HG03196 (cell line): ENCODE data around the gene C8G.

Experiments
- ATAC-seq: cut with Tn5 transposase; IDR thresholded peaks from one replicate; pipeline ENCODE4 v1.9.1; 2021; ENCODE audit not compliant: unreplicated experiment

The C8G gene

GRCh38 chr9:136920069-136920468 is 25.0 kb upstream of the C8G start:
- no peak for ATAC-seq

DNA sequence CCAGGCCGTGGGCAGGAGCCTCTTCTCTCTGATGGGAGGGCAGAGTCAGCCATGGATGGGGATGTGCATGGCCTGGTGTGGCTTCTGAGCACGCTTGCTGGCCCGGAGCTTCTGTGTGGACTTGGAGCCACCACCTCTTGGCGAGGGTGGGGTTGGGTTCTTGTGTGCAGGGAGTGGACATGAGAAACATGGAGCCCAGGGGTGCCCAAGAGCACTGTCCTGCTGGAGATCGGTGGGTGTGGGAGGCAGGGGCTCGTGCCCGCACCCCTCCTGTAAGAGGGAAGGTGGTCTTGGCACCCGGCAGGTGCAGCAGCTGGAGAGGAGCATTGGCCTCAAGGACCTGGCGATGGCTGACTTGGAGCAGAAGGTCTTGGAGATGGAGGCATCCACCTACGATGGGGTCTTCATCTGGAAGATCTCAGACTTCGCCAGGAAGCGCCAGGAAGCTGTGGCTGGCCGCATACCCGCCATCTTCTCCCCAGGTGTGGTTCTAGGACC is 24.3 kb upstream of the C8G start:
- no peak for ATAC-seq

- ATAC-seq: no peak
Measured at GRCh38 chr9:136921307-136921706, 23.7 kb upstream of the C8G start.

GRCh38 chr9:136921718-136922117 is 23.3 kb upstream of the C8G start:
- ATAC-seq: no peak

DNA sequence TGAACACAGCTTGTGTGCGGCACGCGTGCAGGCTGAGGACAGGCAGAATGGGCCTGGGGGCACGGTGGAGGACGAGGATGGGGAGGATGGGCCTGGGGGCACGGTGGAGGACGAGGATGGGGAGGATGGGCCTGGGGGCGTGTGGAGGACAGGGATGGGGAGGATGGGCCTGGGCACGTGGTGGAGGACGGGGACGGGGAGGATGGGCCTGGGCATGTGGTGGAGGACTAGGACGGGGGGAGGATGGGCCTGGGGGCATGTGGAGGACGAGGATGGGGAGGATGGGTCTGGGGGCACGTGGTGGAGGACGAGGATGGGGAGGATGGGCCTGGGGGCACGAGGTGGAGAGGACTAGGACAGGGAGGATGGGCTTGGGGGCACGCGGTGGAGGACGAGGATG is 22.5 kb upstream of the C8G start:
- no peak for ATAC-seq

DNA sequence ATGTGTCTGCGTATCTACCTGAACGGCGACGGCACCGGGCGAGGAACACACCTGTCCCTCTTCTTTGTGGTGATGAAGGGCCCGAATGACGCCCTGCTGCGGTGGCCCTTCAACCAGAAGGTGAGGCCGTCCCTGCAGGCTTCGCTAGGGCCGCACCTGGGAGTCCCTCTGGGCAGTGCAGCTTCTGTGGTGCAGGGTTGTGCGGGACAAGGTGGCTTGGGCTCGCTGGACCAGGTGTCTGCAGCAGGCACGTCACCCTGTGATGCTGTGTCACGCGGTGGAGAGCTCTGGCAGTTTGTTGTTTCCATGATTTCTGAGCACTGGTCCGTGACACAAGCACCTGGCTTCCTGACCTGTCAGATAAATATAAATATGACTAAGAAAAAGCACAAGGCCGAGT is 21.2 kb upstream of the C8G start:
- no peak for ATAC-seq

DNA sequence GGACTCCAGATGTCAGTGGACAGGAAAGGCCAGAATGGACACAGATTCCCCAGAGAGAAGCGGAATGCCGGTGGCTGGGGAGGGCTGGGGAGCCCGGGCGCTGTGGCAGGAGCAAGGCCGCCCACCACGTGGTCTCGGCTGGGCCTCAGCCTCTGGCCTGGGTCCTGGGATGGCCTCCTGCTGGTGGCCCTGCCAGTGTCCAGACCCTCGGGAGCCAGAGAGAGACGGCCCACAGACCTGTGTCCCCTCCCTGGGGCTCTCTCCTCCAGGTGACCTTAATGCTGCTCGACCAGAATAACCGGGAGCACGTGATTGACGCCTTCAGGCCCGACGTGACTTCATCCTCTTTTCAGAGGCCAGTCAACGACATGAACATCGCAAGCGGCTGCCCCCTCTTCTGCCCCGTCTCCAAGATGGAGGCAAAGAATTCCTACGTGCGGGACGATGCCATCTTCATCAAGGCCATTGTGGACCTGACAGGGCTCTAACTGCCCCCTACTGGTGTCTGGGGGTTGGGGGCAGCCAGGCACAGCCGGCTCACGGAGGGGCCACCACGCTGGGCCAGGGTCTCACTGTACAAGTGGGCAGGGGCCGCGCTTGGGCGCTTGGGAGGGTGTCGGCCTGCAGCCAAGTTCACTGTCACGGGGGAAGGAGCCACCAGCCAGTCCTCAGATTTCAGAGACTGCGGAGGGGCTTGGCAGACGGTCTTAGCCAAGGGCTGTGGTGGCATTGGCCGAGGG is 19.5 kb upstream of the C8G start:
- ATAC-seq: no peak

- ATAC-seq: no peak
Measured at GRCh38 chr9:136926154-136926704, 18.8 kb upstream of the C8G start.

DNA sequence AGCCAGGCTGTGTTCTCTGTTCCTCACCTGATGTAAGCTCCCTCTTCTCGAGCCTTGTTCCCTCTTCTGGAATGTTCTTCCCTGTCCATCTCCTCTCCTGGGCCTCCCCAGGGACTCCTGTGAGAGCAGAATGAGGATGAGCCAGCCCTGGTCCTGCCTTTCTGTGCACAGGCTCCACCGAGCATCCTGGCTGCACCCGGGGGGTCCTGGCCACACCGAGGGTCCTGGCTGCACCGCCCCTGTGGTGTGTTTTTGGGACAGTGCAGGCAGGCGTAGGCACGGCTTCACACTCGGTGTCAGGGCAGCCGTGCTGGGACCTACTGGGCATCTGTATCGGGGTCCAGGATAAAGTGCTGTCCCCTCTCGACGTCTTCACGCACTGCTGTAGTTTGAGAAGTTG is 18.3 kb upstream of the C8G start:
- ATAC-seq: no peak

GRCh38 chr9:136927343-136928271 is 17.4 kb upstream of the C8G start:
- no peak for ATAC-seq

DNA sequence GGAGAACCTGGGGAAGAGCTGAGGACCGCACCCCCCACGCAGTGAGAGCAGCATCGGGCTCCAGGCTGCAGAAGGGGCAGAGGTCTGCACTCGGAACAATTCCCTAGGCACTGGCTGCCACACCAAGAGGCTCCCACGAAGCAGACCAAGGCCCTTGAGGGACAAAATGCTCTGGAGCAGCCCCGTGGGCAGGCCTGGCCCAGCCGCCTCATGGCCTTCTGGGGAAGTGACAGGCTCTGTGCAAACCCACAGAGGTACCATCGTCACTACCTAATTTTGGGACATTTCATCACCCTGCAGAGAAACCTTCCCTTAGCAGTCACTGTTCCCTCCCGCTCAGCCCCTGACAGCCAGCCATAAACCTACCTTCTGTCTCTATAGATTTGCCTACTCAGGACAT is 16.5 kb upstream of the C8G start:
- ATAC-seq: no peak

GRCh38 chr9:136930014-136930413 is 15.0 kb upstream of the C8G start:
- ATAC-seq: no peak

DNA sequence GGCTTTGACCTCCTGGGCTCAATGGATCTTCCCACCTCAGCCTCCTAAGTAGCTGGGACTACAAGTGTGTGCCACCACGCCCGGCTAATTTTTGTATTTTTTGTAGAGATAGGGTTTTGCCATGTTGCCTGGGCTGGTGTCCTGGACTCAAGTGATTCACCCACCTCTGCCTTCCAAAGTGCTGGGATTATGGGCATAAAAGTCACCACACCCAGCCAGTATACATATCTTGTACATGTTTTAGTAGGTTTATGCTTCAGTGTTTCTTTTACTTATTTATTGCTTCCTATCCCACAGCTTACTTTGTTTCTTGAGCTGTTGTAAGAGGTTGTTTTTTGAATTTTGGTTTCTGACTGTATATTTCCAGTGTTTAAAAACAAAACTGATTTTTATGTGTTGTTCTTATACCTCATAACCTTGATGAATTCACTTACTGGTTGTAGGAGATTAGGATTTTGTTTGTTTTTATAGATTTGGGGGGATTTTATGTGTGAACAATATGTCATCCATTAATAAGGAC is 13.4 kb upstream of the C8G start:
- no peak for ATAC-seq

DNA sequence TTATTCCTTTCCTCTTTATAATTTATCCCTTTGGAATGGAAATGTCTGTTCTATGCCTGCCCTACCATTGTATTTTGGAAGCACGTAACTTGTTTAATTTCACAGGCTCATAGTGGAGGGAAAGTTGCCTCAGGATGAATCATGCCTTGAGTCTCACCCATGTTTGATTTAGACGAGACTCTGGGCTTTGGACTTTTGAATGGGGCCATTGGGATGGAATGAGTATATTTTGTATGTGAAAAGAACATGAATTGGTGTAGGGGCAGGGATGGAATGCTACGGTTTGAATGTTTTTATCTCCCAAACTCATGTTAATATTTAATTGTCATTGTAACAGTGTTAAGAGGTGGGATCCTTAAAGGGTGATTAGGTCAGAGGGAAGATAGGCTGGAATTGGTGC is 10.8 kb upstream of the C8G start:
- no peak for ATAC-seq

DNA sequence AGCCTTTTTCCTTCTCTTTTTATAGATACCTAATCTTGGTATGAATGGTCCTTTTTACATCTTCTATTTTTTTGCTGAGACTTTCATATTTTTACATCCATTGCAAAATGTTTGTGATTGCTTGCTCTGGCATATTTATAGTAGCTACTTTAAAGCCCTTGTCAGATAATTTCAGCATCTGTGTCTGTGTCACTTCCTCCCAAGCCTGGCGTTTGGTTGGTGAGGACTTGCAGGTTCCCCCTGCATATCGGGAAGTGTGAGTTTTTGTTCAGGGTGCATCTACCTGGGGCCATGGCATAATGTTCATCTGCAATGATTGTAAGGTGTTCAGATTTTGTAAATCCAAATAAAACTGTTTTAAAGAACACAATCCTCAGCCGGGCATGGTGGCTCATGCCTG is 9.4 kb upstream of the C8G start:
- ATAC-seq: no peak

DNA sequence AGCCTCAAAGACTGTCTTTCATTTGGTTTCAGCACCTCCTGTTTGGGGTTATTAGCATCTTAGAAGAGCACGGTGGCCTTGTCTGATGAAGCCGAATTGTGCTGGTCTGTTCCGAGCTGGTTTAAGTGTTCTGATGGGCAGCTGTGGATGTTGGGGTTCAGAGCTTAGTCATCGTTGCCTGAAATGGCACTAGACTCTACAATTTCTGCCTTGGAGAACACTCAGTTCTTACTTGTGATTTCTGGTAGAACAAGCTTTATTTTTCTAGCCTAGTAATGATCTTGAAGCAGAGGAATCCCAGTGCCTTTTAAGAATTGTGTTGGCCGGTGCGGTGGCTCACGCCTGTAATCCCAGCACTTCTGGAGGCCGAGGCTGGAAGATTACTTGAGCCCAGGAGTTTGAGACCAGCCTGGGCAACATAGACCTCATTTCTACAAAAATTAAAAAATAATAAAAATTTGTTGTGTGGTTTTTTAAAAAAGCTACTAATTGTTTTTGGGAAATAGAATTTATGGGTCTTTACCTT is 8.3 kb upstream of the C8G start:
- ATAC-seq: no peak

DNA sequence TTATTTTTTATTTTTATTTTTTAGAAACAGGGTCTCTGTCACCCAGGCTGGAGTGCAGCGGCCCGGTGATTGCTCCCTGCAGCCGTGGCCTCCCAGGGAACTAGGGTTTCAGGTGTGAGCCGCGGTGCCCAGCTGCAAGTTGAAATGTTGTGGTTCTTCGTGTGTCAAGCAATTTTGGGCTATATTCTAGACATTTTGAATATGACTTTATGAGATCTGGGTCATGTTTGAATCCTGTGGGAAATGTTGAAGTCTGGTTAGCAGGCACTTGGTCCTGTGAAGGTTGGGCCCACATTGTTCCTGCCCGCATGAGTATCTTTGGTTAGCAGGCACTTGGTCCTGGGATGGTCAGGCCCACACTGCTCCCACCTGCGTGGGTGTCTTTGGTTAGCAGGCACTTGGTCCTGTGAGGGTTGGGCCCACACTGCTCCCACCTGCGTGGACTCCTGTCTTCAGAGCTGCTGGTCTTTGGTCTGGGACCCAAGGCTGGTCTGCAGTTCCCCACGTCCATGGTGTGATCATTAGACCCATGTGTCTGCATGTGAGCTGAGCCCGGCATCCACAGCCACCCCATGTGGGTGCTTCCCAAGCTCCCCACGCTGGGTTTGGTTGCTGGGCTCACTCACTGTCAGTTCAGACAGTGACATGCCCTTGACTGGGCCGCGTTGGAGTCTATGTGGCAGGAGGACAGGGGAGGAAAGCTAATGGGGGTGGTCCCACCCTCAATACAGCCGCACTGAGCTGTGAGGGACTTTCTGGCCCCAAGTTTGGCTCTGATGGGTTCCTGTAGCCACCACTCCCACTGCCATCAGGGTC is 7.6 kb upstream of the C8G start:
- no peak for ATAC-seq

- no peak for ATAC-seq
Measured at GRCh38 chr9:136939431-136939995, 5.5 kb upstream of the C8G start.

DNA sequence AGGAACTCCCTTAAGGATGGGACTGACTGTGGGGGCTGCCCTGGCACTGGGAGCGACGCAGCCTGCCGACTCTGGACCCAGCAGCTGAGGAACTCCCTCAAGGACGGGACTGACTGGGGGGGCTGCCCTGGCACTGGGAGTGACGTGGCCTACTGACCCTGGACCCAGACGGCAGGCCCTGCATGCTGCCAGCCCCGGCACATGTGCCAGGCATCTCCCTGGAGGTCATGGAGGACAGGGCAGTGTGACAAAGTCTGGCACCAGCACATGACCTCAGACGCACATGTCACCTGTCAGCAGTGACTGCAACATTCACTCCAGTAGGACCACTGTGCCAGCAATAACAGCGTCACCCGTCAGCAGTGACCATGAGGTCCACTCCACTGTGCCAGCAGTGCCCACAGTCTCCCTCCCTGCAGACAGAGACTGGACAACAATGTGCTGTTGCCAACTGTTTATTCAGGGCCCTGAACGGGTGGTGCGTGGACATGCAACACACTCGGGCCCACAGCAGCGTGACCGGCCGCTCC is 5.0 kb upstream of the C8G start:
- no peak for ATAC-seq
